Activated T-helper 2 cell treated with anti-CD3 and anti-CD28 coated beads, Interferon-gamma antibody, Interleukin-2, Interleukin-4, amounts not matched to agents 10 μg/mL and 5 μg/mL and 100 μg/mL, durations not matched to agents 14 hours and 24 hours and 36 hours (primary cell): ENCODE data around the gene RNF20. TPM values are rescaled to one million over a fixed set of nuclear protein-coding genes. Genes with fewer than 3 reads are reported as not detected.

Experiments used
- DNase-seq: peaks from one replicate; pipeline ENCODE4 v3.0.0; 2021; ENCODE audit warnings: low spot score
- H3K27ac Mint-ChIP-seq: one replicate; pipeline ENCODE4 v1.8.0; 2021; ENCODE audit warnings: mixed read lengths
- H3K27me3 Mint-ChIP-seq: one replicate; pipeline ENCODE4 v1.8.0; 2021; ENCODE audit warnings: low read depth, mixed read lengths
- H3K36me3 Mint-ChIP-seq: one replicate; pipeline ENCODE4 v1.8.0; 2021; ENCODE audit warnings: low read depth, mixed read lengths
- H3K4me1 Mint-ChIP-seq: one replicate; pipeline ENCODE4 v1.8.0; 2021; ENCODE audit warnings: low read depth, mixed read lengths
- H3K4me3 Mint-ChIP-seq: one replicate; pipeline ENCODE4 v1.8.0; 2021; ENCODE audit warnings: low read depth, mild to moderate bottlenecking, moderate library complexity, mixed read lengths
- H3K9me3 Mint-ChIP-seq: one replicate; pipeline ENCODE4 v1.8.0; 2021; ENCODE audit warnings: mixed read lengths
- intact Hi-C: fragments of 100-400 bp; cut with micrococcal nuclease; formaldehyde crosslinking; loops from one replicate; pipeline ENCODE4 v1.15.1; 2023
- total RNA-seq: library from RNA; stranded (reverse); gene quantifications from 2 replicates; pipeline ENCODE4 v1.2.3, GENCODE V29; 2022

Gene RNF20
- total RNA-seq, 1 donor from 2014 or later, result 37.2 TPM

DNA sequence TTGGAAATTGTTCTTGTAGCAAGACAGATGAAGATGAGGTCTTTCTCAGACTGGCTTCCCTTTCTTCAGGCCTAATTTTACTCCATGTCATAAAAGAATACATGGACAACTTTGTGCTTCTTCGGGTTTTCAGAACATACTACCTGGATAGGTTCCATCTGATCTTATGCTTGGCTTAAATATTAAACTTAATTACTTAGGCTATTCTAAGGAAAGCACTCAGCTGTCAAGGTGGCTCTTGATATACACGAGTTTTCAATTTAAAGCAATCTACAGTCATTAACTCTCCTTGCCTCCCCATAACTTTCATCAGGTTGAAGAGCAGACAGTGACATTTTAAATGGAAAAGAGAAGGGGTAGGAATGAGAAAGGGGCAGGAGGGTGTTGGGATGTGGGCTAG is 70.6 kb downstream of the RNF20 start:
- H3K4me1 Mint-ChIP-seq, result peaks cover 3% of the 10 kb centered on the region
- intact Hi-C loops, result no loop called here
- no peaks in the 10 kb centered on the region for H3K36me3 Mint-ChIP-seq
- H3K27me3 Mint-ChIP-seq, result peaks cover 7% of the 10 kb centered on the region
- no peak overlapping the region for H3K27ac Mint-ChIP-seq
- no peak for DNase-seq
- no peaks in the 10 kb centered on the region for H3K9me3 Mint-ChIP-seq
- no peak overlapping the region for H3K4me3 Mint-ChIP-seq

DNA sequence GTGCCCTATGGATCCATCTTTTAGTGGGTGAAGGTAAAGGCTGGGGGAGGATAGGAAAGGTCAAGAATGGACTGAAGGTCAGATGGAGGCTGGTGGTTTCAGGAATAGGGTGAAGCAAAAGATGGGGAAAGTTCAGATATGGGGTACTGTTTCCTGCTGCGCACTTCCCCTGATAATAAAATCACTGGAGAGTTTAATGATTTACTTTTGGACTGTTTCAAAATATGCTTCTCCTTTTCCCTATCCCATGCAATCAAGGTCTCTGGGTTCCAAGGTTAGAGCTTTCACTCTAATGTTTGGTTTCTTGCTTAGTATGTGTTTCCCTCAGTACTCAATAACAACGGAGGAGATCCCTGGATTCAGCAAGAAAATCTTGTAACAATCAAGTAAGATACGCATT is 71.9 kb downstream of the RNF20 start:
- Mint-ChIP-seq H3K27me3 (peaks cover 6% of the 10 kb centered on the region), H3K9me3 (no peaks in the 10 kb centered on the region), H3K4me3 (no peak overlapping the region), H3K4me1 (peaks cover 3% of the 10 kb centered on the region), H3K27ac (no peak overlapping the region), H3K36me3 (no peaks in the 10 kb centered on the region)
- no peak for DNase-seq
- intact Hi-C loops, result no loop called here

Other genes with a start within 250 kb of the RNF20 start
- not detected in 2 replicates for gene BAAT, start 148.8 kb upstream of the RNF20 start, total RNA-seq
- 14.2 and 14.8 TPM in 2 replicates for gene MRPL50, start 135.2 kb upstream of the RNF20 start, total RNA-seq
- 10.6 and 11.0 TPM in 2 replicates for gene ZNF189, start 135.0 kb upstream of the RNF20 start, total RNA-seq
- not detected in 2 replicates for gene ALDOB, start 98.1 kb upstream of the RNF20 start, total RNA-seq
- not detected in 2 replicates for gene PPP3R2, start 61.1 kb downstream of the RNF20 start, total RNA-seq
- gene GRIN3A, start 204.8 kb downstream of the RNF20 start, total RNA-seq, result not detected in 2 replicates